Pancreas (tissue), 10 donors: ENCODE data around the gene TUBGCP2. TPM values are rescaled to one million over a fixed set of nuclear protein-coding genes. Genes with fewer than 3 reads are reported as not detected.

Experiments
- ATAC-seq, 4 donors: fragments of 200-7000 bp; cut with Tn5 transposase; one replicate each; pipeline versions ENCODE4 v1.8.0 to v1.9.1; 2020; ENCODE audit warnings: mild to moderate bottlenecking in 4 of 4, moderate library complexity in 4 of 4
- DNase-seq, 6 donors: peaks; one replicate each; pipeline ENCODE4 v3.0.0-alpha.2; 2020
- FAIRE-seq: peaks from 2 replicates; lab custom pipeline; 2012; peaks lifted over from hg19 to GRCh38; lab: Jason Lieb, UNC
- H3K27ac ChIP-seq, 4 donors: fragments of 200-600 bp; sonication (generic); 1 replicate in 3 of 4; 2 replicates in 1 of 4; pipeline versions ENCODE4 v1.5.0 to v1.8.0; 2020
- H3K27me3 ChIP-seq, 4 donors: fragments of 200-600 bp; one replicate each; pipeline ENCODE4 v1.8.0; 2021
- H3K36me3 ChIP-seq, 3 donors: fragments of 200-600 bp; sonication (generic) in 1 of 3; one replicate each; pipeline versions ENCODE4 v1.5.0 to v1.8.0; 2020 to 2021
- H3K4me1 ChIP-seq, 3 donors: fragments of 200-600 bp; one replicate each; pipeline ENCODE4 v1.8.0; 2021
- H3K4me3 ChIP-seq, 4 donors: fragments of 200-600 bp; sonication (generic) in 2 of 4; one replicate each; pipeline versions ENCODE4 v1.5.0 to v1.8.0; 2020 to 2021
- H3K9me3 ChIP-seq, 4 donors: fragments of 200-600 bp; one replicate each; pipeline ENCODE4 v1.8.0; 2021
- CTCF ChIP-seq, 4 donors: fragments of 200-600 bp; sonication (generic) in 3 of 4; IDR thresholded peaks; one replicate each; pipeline versions ENCODE4 v1.5.0 to v1.8.0; 2021; ENCODE audit warnings: antibody characterized with exemption in 4 of 4
- WGBS, 2 donors: extraction: QIAGEN DNeasy Blood & Tissue Kit; methylation state at CpG; one replicate each; pipeline ENCODE4 v1.1.7; 2013; 5-methylcytosine and 5-hydroxymethylcytosine counted together
- intact Hi-C, 3 donors: fragments of 100-400 bp; cut with DNase I; formaldehyde crosslinking; loops; one replicate each; pipeline versions ENCODE4 v1.11.1 to v1.14.2; 2022
- polyA plus RNA-seq, 2 donors: library from polyadenylated mRNA; stranded (reverse); fragments of 200-250 nt; gene quantifications; one replicate each; pipeline ENCODE4 v1.2.3, GENCODE V29; 2013
- total RNA-seq, 6 donors: library from RNA; stranded (reverse); fragmentation: NEBNext Ultra II Directional in 4 of 6; extraction: Animal tissue kit (Norgen Biotek cat#: 25700) in 4 of 6; gene quantifications; one replicate each; pipeline versions ENCODE4 v1.2.1 to v1.2.4, GENCODE V29; 2021 to 2023
- donor health status: healthy with polysubstance abuse.
- donor health status: DM: no; HTN: no; CAD: no; lungs with moderate emphysema.
- donor health status: DM: no; HTN: no; CAD: no.
- donor health status: control.
- donor health status: control.
- donor health status: Bipolar disorder and iron deficiency.
- donor health status: DM: yes; HTN: yes; CAD: no.
- donor health status: DM: no; HTN: no; CAD: no.
- donor health status: DM: no; HTN: no; CAD: no.
- donor health status: DM: yes; HTN: yes; CAD: no.

TUBGCP2 gene
- total and polyA plus RNA-seq, 8 donors, result 23.5 to 161 (median 29.3) TPM

GRCh38 chr10:133264461-133264860 lies 44.2 kb downstream of the TUBGCP2 start:
- H3K27ac ChIP-seq, result no peak overlapping the region
- ATAC-seq, result no peak
- H3K9me3 ChIP-seq, result no peaks in the 10 kb centered on the region
- no peak for DNase-seq
- H3K4me1 ChIP-seq, result peaks cover 0 to 6% (median 0%) of the 10 kb centered on the region in 3 donors
- WGBS, 2 donors, result 83 to 97% methylated on average over 9 of the region's 9 CpGs
- FAIRE-seq, result no peak
- H3K27me3 ChIP-seq, result no peaks in the 10 kb centered on the region
- no peaks in the 10 kb centered on the region for H3K36me3 ChIP-seq
- TF ChIP-seq CTCF (IDR thresholded peaks at IDR 0.05), result no peak
- no peak overlapping the region for H3K4me3 ChIP-seq
- intact Hi-C loops, result no loop called here

- Histone ChIP-seq H3K9me3 (no peaks in the 10 kb centered on the region), H3K27ac (no peak overlapping the region), H3K36me3 (no peaks in the 10 kb centered on the region), H3K4me3 (no peak overlapping the region), H3K4me1 (peaks cover 0 to 10% (median 3%) of the 10 kb centered on the region in 3 donors), H3K27me3 (no peaks in the 10 kb centered on the region)
- WGBS, 2 donors, result 89 to 90% methylated on average over 10 of the region's 10 CpGs
- no peak for FAIRE-seq
- no peak for DNase-seq
- ATAC-seq, result no peak
- no peak for TF ChIP-seq CTCF (IDR thresholded peaks at IDR 0.05)
- intact Hi-C loops, result no loop called here
Observed at GRCh38 chr10:133263674-133264073, 45.0 kb downstream of the TUBGCP2 start.

- WGBS, 2 donors, result 88 to 90% methylated on average over 14 of the region's 14 CpGs
Observed at GRCh38 chr10:133262696-133263095, 46.0 kb downstream of the TUBGCP2 start.

GRCh38 chr10:133261726-133262325 lies 46.8 kb downstream of the TUBGCP2 start:
- H3K4me3 ChIP-seq, result peak overlapping the region; percentile 40 to 89 (median 70)
- intact Hi-C loops, result no loop called here
- 1 to 2% methylated on average over 43 to 79 of the region's 79 CpGs for WGBS, 2 donors
- H3K9me3 ChIP-seq, result no peaks in the 10 kb centered on the region
- peak; percentile 65 to 83 (median 76) for ATAC-seq
- no peak for FAIRE-seq
- peak overlapping the region in 3 of 4 donors; percentile 80 to 88 (median 83) for H3K27ac ChIP-seq
- peaks cover 0 to 26% (median 12%) of the 10 kb centered on the region in 3 donors for H3K4me1 ChIP-seq
- no peak for TF ChIP-seq CTCF (IDR thresholded peaks at IDR 0.05)
- no peaks in the 10 kb centered on the region for H3K27me3 ChIP-seq
- peak; percentile 87 to 96 (median 94) for DNase-seq
- no peaks in the 10 kb centered on the region for H3K36me3 ChIP-seq

More at GRCh38 chr10:133262696-133263095, 46.0 kb downstream of the TUBGCP2 start:
- peak in 1 of 4 donors; percentile 8 for ATAC-seq
- TF ChIP-seq CTCF (IDR thresholded peaks at IDR 0.05), result no peak
- Histone ChIP-seq H3K27me3 (no peaks in the 10 kb centered on the region), H3K4me3 (no peak overlapping the region), H3K36me3 (no peaks in the 10 kb centered on the region), H3K27ac (no peak overlapping the region), H3K4me1 (peaks cover 0 to 20% (median 12%) of the 10 kb centered on the region in 3 donors), H3K9me3 (no peaks in the 10 kb centered on the region)
- no peak for DNase-seq
- intact Hi-C loops, result no loop called here
- FAIRE-seq, result no peak
